Activated effector memory CD4-positive, alpha-beta T cell treated with Interleukin-2 at 50 U/mL for 16 hours (primary cell): ENCODE measurements around the gene RASL11B.

Source experiments
- DNase-seq: peaks from one replicate; pipeline ENCODE4 v3.0.0-alpha.2; 2020

RASL11B gene

DNA sequence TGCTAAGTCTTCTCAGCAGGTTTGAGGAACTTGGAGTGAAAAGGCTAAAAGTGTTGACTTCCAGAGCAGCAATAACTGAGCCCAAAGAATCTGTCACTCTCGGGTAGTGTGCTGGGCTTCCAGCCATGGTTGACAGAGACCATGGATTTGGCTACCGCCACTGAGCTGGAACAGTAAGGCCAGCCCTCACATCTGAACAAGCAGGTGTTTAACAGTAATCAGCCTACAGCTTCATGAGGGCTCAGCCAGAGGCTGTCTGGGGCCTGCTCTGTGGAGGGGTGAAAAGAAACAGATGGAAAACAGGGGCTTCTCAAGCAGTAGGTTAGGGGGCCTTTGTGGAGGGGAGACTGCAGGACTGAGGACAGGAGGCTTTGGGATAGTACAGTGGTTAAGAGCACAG lies 14.9 kb downstream of the RASL11B start:
- DNase-seq: no peak

DNA sequence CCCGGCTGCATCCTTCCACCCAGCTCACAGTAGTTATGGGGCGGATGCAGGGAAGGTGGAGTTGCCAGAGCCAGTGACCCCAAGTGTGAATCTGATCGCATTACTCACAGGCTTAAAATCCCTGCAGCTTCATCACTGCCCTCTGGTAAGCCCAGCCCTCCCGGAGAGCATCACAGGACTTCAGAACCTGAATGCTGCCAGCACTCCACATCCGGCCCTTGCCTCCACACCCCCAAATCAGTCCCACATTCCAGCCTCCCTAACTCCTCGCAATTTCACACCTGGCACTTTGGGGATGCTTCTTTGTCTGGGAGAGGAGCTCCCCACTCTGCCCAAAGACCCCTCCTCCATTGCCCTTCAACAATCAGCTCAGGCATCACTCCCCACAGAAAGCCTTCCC lies 15.6 kb downstream of the RASL11B start:
- no peak for DNase-seq

DNA sequence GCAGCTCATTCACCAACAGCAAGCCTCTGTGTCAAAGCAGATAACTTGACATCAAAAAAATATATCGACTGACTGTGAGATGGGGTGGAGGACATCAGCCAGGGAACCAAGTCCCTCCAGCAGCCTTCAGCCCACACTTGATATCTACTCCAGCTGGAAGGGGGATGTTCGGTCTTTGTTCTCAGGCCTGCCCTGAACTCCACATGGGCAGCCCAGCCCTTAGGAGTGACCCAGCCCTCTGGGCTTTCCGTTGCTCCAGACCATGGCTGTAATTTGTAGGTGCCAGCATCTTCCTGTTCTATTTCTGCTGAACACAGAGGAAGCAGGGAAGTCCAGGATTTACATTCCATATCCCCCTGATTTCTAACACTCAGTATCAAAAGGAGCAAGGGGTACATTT lies 17.4 kb downstream of the RASL11B start:
- DNase-seq: no peak

DNA sequence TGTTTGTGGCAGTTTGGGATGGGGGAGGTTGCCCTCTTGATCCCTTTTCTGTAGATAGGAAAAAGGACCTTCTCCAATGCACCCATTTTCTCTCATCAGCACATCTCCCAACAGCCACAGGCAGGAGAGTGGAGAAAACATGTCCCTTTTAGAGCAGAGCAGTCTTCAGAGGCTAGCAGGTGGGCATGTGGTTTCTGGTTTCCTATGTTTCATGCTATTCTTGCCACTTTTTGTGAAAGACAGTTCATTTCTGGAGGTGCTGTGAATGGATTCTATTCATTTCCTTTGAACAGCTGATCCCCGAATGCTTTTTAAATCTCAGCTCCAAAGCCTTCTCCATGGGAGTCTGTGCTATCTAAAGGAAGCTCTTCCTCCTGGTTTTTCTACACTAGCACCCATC lies 18.9 kb downstream of the RASL11B start:
- DNase-seq: no peak

DNA sequence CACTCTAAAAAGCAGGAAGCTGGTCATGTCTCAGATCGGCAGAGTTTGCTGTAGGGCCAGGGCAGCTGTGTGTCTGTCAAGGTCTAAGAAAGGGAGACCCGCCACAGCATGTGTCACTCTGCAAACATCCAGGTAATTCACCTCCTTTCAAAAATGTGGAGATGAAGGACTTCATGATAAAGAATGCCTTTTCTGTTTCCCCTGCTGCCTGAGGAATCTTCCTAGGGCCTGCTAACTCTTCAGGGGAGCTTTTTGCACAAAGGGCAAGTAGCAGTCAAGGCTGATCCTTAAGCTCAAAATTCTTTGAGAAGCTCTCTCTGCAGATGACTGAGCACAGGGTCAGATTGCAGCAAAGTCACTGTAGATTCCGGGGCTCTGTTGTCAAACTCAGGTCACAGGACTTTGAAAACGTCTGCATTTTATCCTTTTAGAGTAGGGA lies 21.1 kb downstream of the RASL11B start:
- DNase-seq: no peak

DNA sequence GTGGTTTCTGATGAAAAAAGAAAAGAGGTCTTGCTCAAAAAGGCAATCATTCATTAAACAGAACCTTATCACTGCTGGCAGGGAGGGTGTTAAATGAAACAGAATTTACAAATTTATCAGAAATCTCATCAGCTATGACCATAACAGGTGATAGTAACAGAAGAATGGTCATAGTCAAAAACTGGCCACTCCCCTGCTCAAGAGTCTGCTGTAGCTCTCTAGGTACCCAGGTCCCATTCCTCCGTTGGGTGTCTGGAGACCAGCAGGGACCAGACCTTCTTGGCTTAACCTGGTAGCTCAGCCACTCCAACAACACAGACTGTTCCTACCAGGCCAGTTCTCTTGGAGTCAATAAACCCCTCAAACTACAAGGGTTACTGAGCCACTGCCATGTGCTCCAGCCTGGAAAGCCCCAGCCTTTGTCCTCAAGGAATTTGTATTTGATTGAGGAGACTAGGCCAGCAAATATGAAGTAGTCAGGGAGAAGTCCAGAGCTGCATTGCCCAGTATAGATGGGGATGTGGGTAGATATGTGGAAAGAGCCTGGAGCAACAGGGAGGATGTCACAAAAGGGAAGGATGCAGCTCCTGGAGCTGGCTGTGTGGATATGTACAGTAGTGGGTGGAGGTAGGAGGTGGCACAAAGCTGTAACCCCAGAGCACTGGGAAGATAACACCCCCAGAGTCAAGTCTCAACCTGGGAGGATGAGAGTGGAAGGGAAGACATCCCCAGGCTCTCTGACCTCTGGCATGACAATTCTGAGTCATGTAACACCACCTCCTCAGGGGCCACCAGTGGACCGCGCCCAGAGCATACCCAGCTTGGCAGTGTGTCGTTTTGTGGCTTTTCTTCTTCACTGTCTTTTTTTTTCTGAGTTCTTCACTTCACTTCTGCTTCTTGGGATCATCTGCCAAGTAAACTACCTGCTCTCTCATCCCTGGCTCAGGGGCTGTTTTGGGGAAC lies 21.9 kb downstream of the RASL11B start:
- DNase-seq: no peak

DNA sequence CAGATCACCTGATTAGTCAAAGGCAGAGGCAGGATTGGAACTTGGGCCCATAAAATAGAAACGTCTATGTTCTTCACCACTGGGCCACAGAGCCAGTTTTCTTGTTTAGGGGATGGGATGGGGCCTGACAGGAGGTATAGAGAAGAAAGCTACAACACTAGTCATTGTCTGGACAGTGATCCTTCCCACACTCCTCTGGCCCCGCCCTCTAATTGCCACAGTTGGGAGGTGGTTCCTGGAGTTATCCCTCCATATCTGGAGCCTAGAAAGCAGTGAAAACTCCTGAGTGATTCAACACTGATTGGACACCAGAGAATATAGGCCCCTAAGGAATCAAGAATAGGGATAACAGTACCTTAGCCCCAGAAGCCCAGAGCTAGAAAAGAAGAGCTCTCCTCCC lies 22.9 kb downstream of the RASL11B start:
- DNase-seq: no peak

DNA sequence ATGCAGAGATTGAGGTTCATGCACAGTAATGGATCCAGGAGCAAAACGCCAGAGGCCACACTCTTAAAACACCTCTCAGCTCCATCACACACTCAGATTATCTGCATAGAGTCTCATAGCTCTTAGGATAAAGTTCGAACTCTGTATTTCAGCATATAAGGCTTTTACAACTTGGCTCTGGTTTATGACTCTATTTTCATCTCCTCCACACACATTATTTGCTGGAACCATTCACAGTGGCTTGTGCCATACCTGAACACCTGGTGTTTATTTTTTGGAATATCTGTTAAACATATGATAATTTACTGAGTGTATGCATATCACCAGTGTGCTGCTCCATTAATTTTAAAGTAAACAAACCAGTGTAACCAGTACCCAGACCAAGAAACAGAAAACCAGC lies 27.2 kb downstream of the RASL11B start:
- no peak for DNase-seq

DNA sequence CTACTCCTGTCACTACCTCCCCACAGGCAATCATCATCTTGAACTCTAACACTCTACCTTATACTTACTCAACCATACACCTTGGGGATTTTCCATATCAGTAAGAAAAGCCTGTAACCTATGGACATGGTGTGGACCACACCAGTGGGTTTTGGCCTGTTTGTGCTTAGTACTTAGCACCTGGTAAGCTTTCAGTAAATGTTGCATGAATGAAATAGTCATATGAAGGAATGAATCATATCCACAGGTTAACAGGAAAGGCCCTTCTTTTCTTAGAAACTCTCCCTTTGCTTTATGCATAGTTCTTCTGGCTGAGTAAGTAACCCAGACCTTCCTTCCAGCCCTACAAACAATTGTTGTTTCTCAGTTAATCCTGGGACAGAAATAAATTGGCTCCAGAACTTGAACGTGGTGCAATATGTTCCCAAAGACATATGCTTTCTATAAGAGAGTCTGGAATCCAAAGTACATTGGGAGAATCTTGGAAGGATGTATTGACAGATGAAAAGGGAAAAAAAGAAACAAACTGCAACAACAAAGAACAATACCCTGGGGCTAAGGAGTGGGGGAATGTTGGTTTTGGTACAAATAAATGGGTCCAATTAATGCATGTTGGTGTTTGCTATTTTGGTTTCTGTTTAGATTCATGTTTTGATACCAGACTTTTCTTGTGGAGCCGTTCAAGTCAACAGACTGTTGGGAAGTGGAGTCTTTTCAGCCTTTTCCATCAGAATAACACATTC lies 27.8 kb downstream of the RASL11B start:
- DNase-seq: no peak

DNA sequence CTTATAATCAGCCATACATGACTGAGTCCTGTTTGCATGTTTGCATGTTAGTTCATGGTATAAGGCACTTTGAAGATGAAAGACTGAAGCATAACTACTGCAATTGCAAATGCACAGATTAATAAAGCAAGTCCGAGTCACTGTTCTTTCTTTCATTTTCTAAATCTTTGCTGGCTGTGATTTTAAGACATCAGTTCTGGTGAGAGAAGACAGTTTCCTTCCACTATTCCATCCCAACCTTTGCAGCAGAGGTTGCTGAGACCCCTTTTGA lies 28.3 kb downstream of the RASL11B start:
- no peak for DNase-seq

DNA sequence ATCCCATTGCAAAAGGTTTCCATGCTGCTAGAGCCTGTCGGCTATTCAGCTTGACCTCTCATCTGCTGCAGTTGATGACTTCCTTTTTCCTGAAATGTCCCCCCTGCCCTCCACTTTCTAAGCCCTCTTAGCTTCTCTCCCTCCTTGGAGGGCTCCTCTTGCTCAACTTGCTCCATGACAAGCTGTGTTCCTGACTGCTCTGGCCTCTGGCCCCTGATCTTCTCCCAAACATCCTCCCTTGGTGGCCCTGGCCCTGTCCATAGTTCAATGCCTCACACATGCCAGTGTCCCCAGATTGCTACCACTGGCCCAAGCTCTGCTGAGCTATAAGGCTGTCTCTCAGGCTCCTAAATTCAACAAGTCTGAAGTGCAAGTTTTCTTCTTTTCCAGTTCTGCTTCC lies 29.6 kb downstream of the RASL11B start:
- DNase-seq: no peak

DNA sequence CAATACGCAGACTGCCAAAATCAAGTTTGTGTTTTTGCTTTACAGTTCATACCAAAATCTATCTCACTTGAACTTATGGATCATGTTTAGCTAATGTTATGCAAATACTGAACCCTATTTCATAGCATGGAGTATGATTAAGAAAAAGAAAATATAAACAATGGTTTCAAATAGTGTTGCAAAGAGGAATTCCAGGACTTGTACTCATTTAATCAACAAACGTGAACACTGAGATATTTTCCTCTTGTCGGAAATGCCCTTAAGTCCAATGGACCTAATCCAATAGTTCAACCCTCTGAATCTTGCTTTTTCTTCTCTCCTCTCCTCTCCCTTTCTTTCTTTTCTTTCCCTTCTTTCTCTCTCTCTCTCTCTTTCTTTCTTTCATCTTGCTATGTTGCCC lies 30.8 kb downstream of the RASL11B start:
- DNase-seq: no peak

DNA sequence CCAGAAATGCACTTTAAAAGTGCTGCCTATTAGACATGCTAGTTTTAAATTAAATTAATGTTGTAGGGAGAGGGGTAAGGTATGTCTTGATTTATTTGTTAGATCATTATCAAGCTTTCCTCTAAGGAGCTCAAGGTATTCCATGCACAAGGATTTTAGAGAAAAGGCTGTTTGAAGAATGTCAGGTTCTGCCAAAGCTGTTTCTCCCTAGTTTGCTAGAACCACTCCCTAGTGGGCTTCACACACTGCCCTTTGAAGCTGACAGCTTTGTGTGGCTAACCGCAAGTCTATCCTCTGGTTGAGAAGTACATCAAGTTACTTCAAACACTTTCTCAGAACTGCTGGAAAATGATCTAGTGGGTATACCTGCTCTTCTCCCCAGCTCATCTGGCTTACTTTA lies 32.3 kb downstream of the RASL11B start:
- no peak for DNase-seq

DNA sequence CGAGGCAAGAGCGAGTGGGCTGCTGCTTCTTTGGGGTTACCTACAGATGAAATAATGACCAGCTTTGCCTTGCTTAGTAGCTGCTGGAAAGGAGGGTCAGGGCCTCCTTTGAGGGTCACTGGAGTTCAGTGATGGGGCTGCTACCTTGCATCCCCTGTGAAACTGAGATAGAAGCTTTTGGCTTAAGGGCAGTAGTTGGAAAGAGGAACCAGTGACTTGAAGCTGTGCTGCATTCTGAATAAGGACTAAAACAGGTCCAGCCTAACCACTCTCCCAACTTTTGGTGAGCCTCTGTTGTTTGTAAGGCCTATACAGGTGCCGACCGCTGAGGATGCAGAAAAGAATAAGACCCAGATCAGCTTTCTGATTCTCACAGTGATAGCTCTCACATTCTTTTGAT lies 41.2 kb downstream of the RASL11B start:
- DNase-seq: no peak

DNA sequence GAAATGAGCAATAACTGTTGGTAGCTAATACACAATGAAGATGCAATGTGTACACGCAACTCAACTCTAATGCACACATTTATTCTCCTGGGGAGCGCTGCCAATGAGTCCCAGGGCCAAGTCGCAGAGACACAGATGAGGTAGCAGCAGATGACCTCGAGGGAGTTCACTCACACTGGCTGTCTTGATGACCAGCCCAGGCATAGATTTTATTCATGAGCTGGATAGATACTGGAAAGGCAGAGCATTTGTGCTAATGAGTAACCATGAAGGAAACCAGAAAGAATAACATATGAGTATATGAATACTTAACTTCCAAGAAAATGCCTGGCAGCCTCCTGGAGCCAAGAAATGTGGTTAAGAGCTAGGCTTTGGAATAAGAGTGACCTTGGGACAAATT lies 42.3 kb downstream of the RASL11B start:
- no peak for DNase-seq

DNA sequence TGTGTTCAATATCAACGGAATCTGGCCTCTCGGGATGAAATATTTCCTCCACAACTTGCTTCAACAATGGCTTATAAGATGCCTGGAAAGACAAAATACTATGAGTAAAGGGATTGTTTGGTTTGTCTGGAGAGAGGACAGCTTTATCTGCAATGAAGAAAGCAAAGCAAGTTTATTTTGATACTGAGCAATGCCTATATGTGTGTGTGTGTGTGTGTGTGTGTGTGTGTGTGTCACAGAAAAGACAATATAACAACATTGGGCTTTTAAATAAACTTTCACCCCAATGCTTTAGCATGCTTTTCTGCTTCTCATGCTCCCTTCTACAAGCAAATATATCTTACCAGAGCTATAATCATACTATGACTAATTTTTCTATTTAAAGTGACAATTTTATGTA lies 45.4 kb downstream of the RASL11B start:
- no peak for DNase-seq

DNA sequence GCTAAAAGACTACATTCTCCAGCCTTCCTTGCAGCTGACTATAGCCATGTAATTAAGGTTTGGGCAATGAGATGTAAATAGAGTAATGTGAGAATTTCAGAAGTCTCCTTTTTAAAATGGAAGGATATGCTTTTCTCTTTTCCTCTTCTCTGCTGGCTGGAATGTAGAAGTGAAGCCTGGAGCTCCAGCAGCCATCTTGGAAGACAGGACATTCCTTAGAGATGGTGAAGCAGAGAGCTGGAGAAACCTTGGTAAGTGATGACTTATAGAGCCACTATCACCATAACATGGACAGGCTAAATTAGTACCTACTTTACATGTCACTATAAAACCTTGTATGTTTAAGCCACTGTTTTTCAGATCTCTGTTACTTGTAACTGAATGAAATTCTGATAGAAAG lies 48.0 kb downstream of the RASL11B start:
- no peak for DNase-seq

DNA sequence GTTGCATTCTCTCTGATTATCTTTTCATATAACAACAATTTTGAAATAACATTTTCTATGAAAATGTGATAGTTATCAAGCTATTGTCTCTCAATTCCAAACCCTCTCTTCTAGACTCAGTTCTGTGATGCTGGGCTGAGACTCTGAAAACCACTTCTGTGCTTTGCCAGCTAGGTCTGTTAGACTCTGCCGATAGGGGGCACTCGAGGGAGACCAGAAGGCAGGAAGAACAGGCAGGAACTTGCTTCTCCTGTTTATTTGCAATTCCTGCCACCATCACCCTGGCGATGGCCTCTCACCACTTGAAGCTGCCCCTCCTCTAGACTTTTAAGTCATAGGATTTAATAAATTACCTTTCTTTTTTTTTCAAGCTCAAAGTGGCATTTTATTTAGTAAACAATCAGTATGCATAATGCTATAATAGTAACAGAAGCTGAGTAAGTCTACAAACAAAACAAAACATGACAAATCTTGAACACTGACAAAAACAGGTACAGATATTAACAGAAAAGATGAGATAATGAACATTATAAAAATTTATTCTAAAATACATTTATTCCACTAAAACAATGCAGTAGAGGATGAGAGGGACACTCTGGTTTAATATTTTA lies 49.7 kb downstream of the RASL11B start:
- DNase-seq: peak; percentile 37

DNA sequence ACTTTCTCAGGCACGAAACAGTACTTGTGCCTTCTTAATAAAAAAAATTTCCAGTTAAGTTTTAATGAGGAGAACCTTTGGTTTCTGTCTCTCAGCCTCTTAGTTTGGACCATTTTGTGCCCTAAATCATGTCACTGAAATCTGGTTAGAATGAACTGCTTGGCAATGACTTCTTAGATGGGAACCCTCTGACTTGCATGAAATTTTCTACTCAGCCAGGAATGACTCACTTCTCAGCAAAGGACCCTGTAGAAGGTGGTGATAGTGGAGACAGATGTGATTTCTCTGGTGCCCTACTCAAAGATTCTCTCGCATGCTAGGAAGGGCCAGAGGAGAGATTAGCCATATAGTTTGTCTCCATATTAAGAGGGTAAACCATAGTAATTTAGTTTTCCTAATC lies 50.5 kb downstream of the RASL11B start:
- DNase-seq: no peak

DNA sequence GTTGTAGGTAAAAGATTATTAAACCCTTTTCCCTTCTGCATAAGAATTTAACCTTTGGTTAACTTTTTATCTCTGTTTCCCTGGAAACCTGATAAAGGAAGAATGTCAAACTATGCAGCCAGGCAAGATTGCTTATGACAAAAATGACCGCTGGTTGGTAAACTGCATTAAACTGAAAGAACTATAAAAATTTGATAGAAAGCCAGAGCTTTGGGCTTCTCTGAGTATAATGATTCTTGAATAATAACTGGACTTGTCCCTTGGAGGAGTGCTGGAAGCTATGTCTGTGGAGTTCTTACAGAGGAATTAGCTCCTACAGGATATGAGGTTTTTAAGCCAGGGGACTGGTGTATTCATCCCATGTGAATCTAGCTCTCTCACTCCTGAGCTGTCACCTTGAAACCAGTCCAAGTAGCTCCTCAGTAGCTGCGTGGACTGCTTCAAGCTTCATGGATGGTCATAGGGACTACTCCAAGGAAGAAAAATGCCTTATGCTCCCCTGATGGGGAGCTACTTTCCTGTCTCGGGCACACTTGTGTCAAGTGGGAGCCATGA lies 52.0 kb downstream of the RASL11B start:
- no peak for DNase-seq

DNA sequence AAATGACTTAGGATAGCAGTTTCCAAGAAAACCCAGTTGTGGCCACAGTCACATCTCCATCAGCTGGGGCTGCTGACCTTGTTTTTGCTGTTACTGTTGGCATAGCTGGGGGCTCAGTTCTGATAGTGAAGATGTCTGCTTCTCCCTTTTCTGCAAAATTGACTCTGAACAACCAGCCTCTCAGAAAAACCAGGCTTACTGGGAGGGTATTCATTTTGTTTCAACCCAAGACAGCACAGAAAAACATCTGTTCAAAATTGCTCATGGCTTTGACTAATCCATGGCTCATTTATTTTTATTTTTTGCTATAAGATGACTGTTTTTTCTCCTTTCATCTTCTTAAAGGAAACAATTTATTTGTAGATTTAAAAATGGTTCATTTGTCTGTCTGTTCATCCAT lies 53.1 kb downstream of the RASL11B start:
- DNase-seq: no peak

DNA sequence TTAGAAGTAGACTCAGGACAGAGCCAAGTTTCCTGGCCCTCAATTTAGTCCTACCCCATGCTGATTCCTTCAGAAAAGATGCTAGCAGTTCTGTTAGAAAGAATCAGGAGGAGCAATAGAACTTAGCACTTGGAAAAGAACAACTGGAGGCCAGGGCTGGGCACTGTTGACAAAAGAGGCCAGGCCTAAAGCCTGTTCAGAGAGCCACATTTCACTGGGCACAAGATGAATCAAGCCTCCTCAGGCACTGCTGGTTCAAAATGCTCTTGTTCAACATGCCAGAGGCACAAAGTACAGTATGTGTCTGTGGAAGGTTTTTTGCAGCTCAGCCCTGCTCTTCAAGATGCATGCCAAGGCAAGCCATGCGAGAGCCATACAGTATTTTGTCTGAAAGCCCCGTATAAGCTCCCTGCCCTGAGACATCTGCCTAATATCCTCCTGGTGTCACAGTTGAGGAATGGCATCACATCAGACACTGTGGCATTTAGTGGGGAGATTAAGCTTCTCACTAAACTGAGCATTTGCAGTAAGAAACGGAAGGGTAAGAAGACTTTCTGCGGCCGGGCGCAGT lies 53.7 kb downstream of the RASL11B start:
- no peak for DNase-seq
